Heart right ventricle (tissue), 16 donors: ENCODE results near the gene BAZ1B. TPM values are rescaled to one million over a fixed set of nuclear protein-coding genes. Genes with fewer than 3 reads are reported as not detected.
A peak's percentile ranks its signal among the peaks of the same experiment; 100 is the strongest.

Experiments
- ATAC-seq, 8 donors: fragments of 200-7000 bp; cut with Tn5 transposase; one replicate each; pipeline ENCODE4 v1.9.1; 2020; ENCODE audit warnings: mild to moderate bottlenecking in 8 of 8, moderate library complexity in 8 of 8, moderate number of reproducible peaks in 1 of 8
- DNase-seq, 2 donors: peaks; one replicate each; pipeline ENCODE4 v3.0.0-alpha.2; 2020
- H3K27ac ChIP-seq, 10 donors: fragments of 200-600 bp; sonication (generic) in 2 of 10; one replicate each; pipeline versions ENCODE4 v1.5.0 to v1.8.0; 2020 to 2022; ENCODE audit warnings: mild to moderate bottlenecking in 3 of 10
- H3K27me3 ChIP-seq, 7 donors: fragments of 200-600 bp; one replicate each; pipeline ENCODE4 v1.8.0; 2021 to 2022; ENCODE audit warnings: mild to moderate bottlenecking in 2 of 7
- H3K36me3 ChIP-seq, 9 donors: fragments of 200-600 bp; sonication (generic) in 1 of 9; one replicate each; pipeline versions ENCODE4 v1.5.0 to v1.8.0; 2020 to 2022; ENCODE audit warnings: mild to moderate bottlenecking in 2 of 9
- H3K4me1 ChIP-seq, 9 donors: fragments of 200-600 bp; sonication (generic) in 1 of 9; one replicate each; pipeline versions ENCODE4 v1.5.0 to v1.8.0; 2020 to 2022; ENCODE audit warnings: mild to moderate bottlenecking in 4 of 9
- H3K4me3 ChIP-seq, 10 donors: fragments of 200-600 bp; sonication (generic) in 2 of 10; one replicate each; pipeline versions ENCODE4 v1.5.0 to v1.8.0; 2020 to 2022; ENCODE audit warnings: mild to moderate bottlenecking in 7 of 10, moderate library complexity in 2 of 10
- H3K9me3 ChIP-seq, 11 donors: fragments of 200-600 bp in 10 of 11; sonication (generic) in 2 of 11; one replicate each; pipeline versions ENCODE4 v1.5.0 to v1.8.0; 2013 to 2022; ENCODE audit warnings: mild to moderate bottlenecking in 2 of 11, control low read depth in 1 of 11, moderate library complexity in 1 of 11
- WGBS, 2 donors: extraction: QIAGEN DNeasy Blood & Tissue Kit; methylation state at CpG; one replicate each; pipeline ENCODE4 v1.1.7; 2013; ENCODE audit warnings: inconsistent platforms in 1 of 2; 5-methylcytosine and 5-hydroxymethylcytosine counted together
- intact Hi-C, 10 donors: fragments of 100-400 bp; cut with DNase I; formaldehyde crosslinking; loops; one replicate each; pipeline versions ENCODE4 v1.11.1 to v1.14.2; 2022
- polyA plus RNA-seq, 2 donors: library from polyadenylated mRNA; stranded (reverse); fragments of 200-250 nt; gene quantifications; one replicate each; pipeline ENCODE4 v1.2.3, GENCODE V29; 2013
- total RNA-seq, 10 donors: library from RNA; stranded (reverse); fragmentation: NEBNext Ultra II Directional in 3 of 10; extraction: Animal tissue kit (Norgen Biotek cat#: 25700) in 3 of 10; gene quantifications; one replicate each; pipeline versions ENCODE4 v1.2.1 to v1.2.4, GENCODE V29; 2021 to 2023
- TF ChIP-seq, protein P1 (sequence below), 9 donors: fragments of 200-600 bp; sonication (generic) in 2 of 9; IDR thresholded peaks; one replicate each; pipeline versions ENCODE4 v1.5.0 to v1.8.0; 2021 to 2022; ENCODE audit warnings: antibody characterized with exemption in 9 of 9, mild to moderate bottlenecking in 5 of 9, moderate library complexity in 1 of 9
- donor health status: Arrhythmogenic right ventricular cardiomyopathy.
- donor health status: ischemic (EF 13 %, LVEDD 7.1; RV severe dilation, severe dysfunction).
- donor health status: healthy with polysubstance abuse.
- donor health status: DM: no; HTN: yes; CAD: no.
- donor health status: DM: no; HTN: no; CAD: no.
- donor health status: ischemic (EF 25% LVEDD 6.9; RV normal size, moderate dysfunction).
- donor health status: ischemic (EF 25% LVEDD 5.7; RV mildly dilated, moderate dysfunction).
- donor health status: healthy.
- donor health status: DM: yes; HTN: yes; CAD: no.
- donor health status: Ischemic cardiomyopathy.
- donor health status: ischemic (EF 35%, LVEDD 5.7; RV mildly dilated, moderate dysfunction).
- donor health status: nonischemic (EF 11% LVEDD 7.7; RV severe dilation, severe dysfunction).
- donor health status: DM: yes; HTN: yes; CAD: no.
- donor health status: PGD.
- donor health status: ischemic (EF 29% LVEDD 5.4; RV normal size, mild dysfunction).
- donor health status: nonischemic (EF 23%, LVEDD 6.1; RV moderate dilation, normal function).

BAZ1B gene
- total and polyA plus RNA-seq, 12 donors, result 11.7 to 49.9 (median 39.5) TPM

DNA sequence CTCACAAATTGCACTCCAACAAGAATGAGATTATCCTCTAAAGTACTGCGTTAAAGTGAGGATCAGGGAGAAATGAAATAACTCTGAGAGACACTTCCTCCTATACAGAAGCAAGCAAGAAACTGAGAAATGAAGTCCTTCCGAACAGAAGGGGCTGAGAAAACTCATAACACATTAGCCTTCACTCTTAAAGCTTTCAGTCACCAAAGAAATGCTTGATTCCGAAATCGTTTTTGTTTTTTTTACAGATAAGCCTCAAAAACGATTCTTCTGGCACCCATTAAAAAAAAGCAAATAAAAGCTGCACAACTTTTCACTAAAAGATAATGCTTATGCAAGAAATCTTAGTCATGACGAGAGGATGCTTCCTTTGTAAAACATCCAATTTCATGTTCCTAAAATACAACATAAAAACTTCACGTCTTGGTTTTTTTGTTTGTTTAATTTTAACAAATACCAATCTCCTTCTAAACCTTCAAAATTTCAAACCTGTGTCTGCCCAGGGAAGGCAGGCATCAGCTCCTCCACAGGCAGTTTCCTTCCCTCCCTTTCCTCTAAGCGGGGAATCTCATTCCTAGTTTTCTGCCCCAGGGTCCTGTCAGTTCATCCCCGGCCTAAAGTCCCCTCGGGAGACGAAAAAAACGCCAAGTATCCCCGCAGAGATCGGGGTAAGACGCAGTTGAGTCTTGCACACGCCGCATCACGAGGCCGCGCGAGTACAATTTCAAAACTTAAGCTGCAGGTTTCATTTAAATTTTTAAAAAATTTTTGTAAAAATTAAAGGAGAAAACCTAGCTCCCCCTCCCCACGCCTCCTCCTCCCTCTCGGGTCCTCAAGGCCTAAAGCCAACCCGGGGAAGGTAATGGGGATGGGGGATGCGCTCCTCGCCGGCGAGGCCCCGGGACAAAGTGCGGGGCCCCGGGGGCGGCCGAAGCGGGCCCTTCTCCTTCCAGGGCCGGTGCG, 1.1 kb downstream of the BAZ1B start:
- DNase-seq (peak in 1 of 2 donors; percentile 6), ATAC-seq (no peak)
- Histone ChIP-seq H3K4me1 (peaks cover 5 to 62% (median 52%) of the 10 kb centered on the region in 9 donors), H3K27ac (peak overlapping the region; percentile 82 to 98 (median 95)), H3K36me3 (peaks cover 0 to 34% (median 11%) of the 10 kb centered on the region in 9 donors), H3K9me3 (no peaks in the 10 kb centered on the region), H3K4me3 (peak overlapping the region; percentile 76 to 97 (median 88)), H3K27me3 (no peaks in the 10 kb centered on the region)
- WGBS, 2 donors, result 0 to 1% methylated on average over 34 to 36 of the region's 36 CpGs
- intact Hi-C loops, result loop anchor here in 1 of 10 donors (5.0 kb wide), 1 partner anchor 36 kb away; the partner anchor contains the start of gene BCL7B
- TF ChIP-seq, protein P1, sequence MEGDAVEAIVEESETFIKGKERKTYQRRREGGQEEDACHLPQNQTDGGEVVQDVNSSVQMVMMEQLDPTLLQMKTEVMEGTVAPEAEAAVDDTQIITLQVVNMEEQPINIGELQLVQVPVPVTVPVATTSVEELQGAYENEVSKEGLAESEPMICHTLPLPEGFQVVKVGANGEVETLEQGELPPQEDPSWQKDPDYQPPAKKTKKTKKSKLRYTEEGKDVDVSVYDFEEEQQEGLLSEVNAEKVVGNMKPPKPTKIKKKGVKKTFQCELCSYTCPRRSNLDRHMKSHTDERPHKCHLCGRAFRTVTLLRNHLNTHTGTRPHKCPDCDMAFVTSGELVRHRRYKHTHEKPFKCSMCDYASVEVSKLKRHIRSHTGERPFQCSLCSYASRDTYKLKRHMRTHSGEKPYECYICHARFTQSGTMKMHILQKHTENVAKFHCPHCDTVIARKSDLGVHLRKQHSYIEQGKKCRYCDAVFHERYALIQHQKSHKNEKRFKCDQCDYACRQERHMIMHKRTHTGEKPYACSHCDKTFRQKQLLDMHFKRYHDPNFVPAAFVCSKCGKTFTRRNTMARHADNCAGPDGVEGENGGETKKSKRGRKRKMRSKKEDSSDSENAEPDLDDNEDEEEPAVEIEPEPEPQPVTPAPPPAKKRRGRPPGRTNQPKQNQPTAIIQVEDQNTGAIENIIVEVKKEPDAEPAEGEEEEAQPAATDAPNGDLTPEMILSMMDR (IDR thresholded peaks at IDR 0.05), result no peak

DNA sequence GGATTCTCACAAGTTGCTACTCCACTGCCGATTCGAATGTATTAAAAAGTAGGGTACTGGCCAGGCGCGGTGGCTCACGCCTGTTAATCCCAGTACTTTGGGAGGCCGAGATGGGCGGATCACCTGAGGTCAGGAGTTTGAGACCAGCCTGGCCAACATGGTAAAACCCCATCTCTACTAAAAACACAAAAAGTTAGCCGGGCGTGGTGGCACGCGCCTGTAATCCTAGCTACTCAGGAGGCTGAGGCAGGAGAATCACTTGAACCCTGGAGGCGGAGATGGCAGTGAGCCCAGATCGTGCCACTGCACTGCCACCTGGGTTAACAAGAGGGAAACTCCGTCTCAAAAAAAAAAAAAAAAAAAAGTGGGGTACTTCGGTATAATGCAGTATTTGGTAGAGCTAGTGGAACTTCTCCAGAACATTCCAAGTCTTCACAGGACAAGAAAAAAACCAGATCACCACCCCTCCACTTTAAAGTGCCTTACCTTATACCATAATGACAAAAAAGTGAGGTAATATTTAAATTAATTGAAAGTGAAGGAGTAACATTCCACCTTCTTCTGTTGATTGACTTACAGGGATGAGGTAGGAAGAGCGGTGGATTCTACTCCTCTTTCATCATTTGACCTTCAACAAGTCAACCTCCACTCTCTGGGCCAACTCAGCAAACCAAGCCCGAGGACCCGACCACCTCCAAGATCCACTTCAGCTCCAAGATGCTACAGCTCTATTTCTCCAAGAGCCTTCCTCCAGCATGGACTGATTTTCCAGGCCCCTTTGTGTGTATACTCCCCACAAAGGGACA, 2.0 kb downstream of the BAZ1B start:
- DNase-seq (no peak), ATAC-seq (no peak)
- Histone ChIP-seq H3K9me3 (no peaks in the 10 kb centered on the region), H3K27me3 (no peaks in the 10 kb centered on the region), H3K36me3 (peaks cover 0 to 43% (median 20%) of the 10 kb centered on the region in 9 donors), H3K4me1 (peaks cover 5 to 62% (median 50%) of the 10 kb centered on the region in 9 donors), H3K27ac (peak overlapping the region in 8 of 10 donors; percentile 14 to 98 (median 95)), H3K4me3 (peak overlapping the region in 8 of 10 donors; percentile 76 to 97 (median 89))
- intact Hi-C loops, result loop anchor here in 1 of 10 donors (5.0 kb wide), 1 partner anchor 37 kb away; the partner anchor contains the start of gene BCL7B
- WGBS, 2 donors, result 70 to 71% methylated on average over 18 of the region's 18 CpGs
- TF ChIP-seq, protein P1 (IDR thresholded peaks at IDR 0.05), result no peak

DNA sequence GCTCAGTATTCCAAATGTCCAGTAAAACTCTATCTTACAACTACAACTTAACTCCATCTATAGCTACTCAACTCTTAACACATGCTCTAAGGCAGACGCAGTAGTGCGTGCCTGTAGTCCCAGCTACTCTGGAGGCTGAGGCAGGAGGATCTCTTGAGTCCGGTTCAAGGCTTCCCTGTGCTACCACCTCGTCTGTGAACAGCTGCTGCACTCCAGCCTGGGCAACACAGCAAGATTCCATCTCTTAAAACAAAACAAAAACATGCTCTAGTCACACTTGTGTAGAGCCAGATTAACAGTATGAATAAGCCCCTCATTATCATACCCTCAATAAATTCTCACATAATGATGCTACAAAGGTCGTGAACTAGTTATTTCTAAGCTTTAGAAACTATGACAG, 3.6 kb downstream of the BAZ1B start:
- TF ChIP-seq, protein P1 (IDR thresholded peaks at IDR 0.05), result no peak
- H3K27me3 ChIP-seq, result no peaks in the 10 kb centered on the region
- WGBS, 2 donors, result 78 to 81% methylated on average over 5 of the region's 5 CpGs
- intact Hi-C loops, result no loop called here
- peaks cover 5 to 66% (median 52%) of the 10 kb centered on the region in 9 donors for H3K4me1 ChIP-seq
- no peaks in the 10 kb centered on the region for H3K9me3 ChIP-seq
- DNase-seq (no peak), ATAC-seq (no peak)
- H3K4me3 ChIP-seq, result no peak overlapping the region
- H3K27ac ChIP-seq, result no peak overlapping the region
- H3K36me3 ChIP-seq, result peaks cover 0 to 59% (median 21%) of the 10 kb centered on the region in 9 donors
